GM18520 (cell line): ENCODE data around the gene KDELR3.

Experiments
- ATAC-seq: cut with Tn5 transposase; IDR thresholded peaks from one replicate; pipeline ENCODE4 v1.9.1; 2021; ENCODE audit not compliant: unreplicated experiment

Gene KDELR3

GRCh38 chr22:38467904-38468442, at the start of gene KDELR3:
Gene KDELR3, plus strand, starts transcription at chr22:38468096. Its CDS starts 138 bp downstream, at chr22:38468234.
- no peak for ATAC-seq

DNA sequence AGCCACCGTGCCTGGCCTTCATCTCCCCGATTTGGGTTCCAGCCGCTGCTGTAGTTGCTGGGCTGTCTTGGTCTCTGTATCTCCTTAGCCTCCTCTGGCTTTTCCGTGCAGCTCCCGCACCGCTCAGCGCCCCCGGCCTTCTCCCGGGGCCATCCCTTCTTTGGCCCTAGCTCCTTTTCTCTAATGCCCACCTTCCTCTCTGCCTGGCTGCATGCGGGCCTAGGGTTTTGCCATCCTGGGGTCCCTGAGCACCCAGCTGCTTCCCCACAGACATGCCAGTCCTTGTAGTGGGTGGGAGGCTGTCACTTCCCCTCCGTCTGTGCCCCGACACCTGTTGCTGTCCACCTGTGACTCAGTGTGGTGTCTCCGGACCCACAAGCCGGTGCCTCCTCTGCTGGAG, 49.3 kb upstream of the KDELR3 start:
- ATAC-seq = no peak

DNA sequence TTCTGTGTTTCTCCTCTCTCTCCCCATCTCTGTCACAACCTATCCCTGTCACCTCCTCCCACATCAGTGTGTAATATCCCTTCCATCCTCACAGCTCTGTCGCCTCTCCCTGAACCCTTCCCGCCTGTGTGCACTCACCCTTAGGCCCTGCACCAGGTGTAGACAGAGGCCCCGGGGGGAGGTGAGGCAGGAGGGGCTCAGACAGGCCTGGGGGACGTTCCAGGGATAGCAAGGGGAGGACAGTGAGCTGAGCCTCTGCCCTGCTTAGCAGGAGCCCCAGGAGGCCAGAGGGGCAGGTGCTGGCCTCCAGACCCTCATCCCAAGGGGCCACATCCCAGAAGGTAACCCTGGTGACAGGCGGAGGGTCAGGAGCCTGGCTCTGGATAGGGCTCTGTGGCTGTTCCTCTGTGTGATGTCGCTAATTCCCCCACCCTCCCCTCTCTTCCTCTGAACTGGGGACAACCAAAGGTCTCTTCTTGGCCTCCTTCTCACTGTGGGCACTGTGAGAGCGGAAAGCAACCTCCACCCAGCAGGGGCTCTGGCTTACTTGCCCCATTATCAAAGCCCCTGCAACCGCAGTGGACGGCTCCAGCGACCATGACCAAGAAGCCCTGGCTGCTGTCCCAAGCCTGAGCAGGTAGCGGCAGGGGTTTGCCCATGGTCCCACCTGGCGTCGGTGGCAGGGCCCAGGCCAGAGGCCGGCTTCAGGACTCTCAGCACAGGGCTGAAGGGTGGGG, 48.6 kb upstream of the KDELR3 start:
- no peak for ATAC-seq

DNA sequence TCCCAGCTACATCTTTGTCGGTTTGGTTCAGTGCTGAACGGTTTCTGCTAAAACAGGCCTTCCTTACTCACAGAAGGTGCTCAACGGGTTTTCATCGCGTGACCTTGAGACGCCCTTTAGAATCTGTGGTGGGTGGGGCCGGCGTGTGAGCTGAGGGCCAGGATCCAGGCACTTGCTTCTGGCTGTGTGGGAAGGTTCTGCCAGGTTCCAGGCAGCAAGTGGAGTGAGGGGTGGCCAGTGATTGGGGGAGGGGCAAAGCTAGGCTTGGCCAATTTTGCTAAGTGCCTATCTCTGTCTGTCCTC, 48.1 kb upstream of the KDELR3 start:
- ATAC-seq = no peak

DNA sequence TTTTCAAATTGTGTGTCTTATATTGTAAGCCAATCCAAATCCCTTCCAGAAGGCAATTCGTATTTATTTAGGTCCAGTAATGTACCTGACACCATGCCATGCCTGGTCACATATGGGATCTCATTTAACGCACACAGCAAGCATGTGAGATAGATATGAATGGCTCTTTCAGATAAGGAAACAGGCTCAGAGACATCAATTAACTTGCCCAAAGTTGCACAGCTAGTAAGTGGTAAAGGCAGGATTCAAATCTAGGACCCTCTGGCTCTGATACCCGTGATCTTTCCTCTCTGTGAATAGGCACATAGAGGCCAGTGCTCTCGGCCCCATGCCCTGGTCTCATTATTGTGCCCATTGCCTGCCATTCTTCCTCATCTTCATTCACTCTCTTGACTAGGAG, 47.2 kb upstream of the KDELR3 start:
- no peak for ATAC-seq

DNA sequence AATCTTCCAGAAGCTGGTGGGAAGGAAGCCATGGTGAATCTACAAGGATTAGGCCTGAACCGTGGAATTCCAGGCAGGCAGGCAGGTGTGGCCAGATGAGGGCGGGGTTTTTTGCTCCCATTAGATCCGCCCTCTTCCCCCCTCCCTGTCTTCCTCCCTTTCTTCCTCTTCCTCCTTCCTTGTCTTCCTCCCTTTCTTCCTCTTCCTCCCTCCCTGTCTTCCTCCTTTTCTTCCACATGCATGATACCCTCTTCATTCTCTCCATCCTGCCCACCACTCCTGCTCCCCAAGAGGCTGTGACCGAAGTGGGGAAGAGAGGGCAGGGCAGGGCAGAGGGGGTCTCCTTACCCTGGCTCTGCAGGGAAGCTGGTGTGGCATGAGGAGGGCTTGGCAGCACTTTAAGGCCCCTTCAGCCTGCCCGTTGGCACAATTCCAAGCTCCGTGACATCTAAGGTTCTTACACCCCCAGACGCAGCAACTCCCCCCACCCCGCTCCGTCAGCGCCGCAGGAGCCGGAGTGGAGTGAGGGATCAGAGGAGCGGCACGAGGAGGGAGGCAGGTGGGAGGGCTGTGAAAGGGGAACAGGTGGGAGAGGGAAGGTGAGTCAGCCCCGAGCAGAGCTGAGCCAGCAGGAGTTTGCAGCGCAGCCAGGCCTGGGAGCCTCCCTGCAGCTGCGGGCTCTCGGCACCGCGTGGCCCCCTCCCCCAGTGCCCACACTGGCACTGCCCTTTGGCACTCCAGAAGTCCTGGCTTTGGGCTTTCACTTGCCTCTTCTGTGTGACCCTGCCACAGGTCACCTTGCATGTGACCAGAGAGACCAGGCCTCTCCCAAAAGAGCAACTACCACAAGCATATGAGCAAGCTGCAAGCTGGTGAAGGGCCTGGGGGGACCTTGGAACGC, 45.0 kb upstream of the KDELR3 start:
- ATAC-seq = no peak

DNA sequence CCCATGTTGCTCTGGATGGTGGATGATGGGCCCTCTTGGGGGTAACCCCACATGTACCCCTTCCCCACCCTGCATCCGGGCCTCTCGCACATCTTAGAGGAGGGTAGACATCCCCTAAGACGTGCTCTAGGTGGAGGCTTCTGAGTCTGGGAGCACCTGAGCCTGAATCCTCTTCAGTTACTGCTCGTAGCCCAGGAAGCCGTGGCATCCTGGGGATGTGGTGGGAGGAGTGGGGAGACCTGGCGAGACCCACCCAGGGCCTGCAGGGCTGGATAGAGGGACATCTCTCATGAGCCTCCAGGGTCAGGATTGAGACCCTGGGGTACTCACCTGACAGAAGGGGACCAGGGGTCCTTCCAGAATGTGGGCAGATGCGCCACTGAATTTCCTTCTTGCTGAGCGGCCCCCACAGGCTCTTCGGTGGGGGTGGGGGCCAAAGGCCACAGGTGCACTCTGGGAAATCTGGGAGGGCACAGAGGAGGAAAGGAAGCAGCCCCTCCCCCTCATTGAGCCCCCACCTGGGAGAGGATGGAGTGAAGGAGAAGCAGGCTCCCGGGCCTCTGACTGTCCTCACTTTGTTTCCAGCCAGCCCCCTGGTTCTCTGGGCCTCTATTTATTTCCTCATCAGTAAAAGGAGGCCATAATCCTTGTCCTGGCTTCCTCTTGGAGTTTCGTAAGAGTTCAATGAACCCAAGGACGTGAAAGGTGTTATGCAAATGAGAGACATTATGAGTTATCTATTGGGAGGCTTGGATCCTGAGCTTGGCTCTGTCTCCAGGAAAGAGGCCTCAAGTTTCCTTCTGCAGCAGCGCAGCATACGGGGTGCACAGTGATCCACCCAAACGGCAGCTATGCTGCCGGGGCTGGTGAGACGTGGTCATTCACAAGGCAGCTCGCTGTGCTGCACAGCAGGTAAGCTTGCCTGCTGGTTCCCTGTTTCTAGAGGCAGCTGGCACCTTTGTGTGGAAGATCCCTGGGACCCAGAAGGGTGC, 44.1 kb upstream of the KDELR3 start:
- ATAC-seq = no peak

- ATAC-seq = no peak
Observed at GRCh38 chr22:38424525-38425080, 43.3 kb upstream of the KDELR3 start.

DNA sequence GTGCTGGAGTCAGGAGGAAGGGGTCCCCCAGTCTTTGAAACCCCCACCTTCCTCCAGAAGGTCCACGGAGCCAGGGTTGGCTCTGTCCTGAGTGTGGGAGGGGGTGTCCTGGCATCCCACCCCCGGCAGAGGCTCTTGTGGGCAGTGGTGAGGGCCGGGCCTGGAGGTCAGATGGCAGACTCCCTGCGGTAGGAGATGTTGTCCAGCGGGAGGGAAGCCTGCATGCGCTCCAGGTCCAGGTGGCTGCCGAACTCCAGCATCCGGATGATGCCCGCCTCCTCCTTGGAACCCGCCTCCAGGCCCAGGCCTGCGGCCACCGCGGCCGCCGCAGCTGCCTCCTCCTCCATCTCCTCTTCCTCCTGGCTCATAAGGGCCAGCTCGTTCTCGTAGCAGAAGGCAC, 41.3 kb upstream of the KDELR3 start:
- ATAC-seq = no peak

DNA sequence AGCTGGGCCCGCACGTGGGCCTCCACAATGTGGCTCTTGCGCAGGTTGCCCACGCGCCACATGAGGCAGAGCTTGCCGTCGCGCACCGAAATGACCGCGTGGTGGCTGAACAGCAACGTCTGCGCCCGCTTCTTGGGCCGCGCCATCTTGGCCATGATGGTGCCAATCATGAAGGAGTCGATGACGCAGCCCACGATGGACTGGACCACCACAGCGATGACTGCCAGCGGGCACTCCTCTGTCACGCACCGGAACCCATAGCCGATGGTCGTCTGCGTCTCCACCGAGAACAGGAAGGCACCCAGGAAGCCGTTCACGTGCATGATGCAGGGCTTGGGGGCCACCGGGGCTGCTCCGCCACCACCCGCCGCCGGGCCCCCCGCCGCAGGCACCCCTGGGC, 40.4 kb upstream of the KDELR3 start:
- no peak for ATAC-seq

- ATAC-seq = no peak
Observed at GRCh38 chr22:38427940-38428339, 40.0 kb upstream of the KDELR3 start.

GRCh38 chr22:38428714-38429113, 39.2 kb upstream of the KDELR3 start:
- ATAC-seq = no peak

DNA sequence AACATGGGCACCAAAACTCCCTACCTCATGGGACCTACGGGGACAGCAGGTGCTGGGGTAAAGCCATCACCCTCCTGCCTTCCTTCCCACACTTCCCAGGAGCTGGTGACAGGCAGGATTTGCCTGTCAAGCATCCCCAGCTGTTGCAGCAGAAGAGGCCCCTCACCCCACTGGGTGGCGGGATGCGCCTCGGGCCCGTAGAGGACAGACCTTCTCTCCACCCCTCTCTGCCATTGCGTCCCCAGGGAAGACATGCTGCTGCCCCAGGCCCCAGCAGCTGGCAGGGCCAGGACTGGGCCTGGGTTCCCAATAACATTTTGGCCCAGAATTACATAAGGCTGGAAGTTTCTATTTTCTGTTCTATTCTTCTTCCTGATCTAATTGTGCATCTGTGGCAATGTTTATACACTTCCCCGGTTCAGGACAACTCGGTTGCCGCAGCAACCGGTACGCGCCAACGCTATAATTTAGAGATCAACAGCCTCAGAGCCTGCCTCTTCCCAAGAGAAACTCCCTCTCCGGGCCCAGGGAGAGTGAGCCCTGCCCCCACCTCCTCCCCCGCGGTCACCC, 38.3 kb upstream of the KDELR3 start:
- no peak for ATAC-seq

DNA sequence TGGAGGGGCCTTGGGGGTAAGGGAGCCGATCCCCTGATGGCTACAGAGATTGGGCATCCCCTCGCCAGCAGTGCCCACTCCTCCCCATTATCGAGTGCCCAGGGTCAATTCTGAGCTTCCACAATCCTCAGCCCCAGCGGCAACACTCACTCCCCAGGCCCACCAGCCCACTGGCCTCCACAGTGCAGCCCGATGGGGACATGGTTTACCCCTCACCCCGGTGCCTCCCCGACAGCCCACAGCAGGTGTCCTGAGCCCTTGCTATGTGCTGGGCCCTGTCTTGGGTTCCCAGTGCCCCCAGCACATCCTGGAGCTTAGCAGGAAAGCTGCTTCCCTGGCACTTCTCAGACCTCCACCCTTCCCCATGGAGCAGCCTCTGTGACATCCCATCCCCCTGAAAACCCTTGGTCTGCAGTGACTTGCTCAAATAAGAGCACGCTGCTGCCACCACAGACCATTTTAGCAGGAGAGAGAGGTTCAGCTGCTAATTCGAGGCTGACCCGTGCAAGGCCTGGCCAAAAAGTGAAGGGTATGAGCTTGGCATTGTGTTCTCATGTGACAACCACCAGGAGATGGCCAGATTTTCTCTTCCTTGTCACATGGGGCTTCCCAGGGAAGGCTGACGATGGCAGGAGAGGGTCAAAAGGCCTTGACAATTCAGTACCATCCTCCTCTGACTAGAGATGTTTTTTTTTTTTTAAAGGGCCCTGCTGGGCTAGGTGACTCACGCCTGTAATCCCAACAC, 36.5 kb upstream of the KDELR3 start:
- ATAC-seq = no peak

- ATAC-seq = no peak
Observed at GRCh38 chr22:38432264-38432663, 35.6 kb upstream of the KDELR3 start.

DNA sequence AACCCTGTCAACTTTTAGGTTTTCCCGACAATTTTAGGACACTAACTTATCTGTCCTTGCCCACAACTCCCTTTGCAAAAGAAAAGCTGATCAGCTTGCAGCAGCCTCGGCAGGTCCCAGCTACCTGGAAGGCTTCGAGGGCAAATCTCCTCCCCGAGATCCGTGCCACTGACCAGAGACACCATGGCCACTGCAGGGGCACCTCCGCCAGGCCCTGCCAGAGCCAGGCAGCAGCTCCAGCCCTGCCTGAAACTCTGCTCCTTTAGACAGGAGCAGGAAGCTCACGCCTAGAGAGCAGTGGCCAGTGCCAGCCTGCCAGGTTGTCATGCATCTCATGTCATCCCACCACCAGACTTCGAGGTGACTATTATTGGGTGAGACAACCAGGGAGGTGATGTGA, 34.0 kb upstream of the KDELR3 start:
- no peak for ATAC-seq

GRCh38 chr22:38435010-38435409, 32.9 kb upstream of the KDELR3 start:
- ATAC-seq = no peak

- ATAC-seq = no peak
Observed at GRCh38 chr22:38435965-38436364, 31.9 kb upstream of the KDELR3 start.

DNA sequence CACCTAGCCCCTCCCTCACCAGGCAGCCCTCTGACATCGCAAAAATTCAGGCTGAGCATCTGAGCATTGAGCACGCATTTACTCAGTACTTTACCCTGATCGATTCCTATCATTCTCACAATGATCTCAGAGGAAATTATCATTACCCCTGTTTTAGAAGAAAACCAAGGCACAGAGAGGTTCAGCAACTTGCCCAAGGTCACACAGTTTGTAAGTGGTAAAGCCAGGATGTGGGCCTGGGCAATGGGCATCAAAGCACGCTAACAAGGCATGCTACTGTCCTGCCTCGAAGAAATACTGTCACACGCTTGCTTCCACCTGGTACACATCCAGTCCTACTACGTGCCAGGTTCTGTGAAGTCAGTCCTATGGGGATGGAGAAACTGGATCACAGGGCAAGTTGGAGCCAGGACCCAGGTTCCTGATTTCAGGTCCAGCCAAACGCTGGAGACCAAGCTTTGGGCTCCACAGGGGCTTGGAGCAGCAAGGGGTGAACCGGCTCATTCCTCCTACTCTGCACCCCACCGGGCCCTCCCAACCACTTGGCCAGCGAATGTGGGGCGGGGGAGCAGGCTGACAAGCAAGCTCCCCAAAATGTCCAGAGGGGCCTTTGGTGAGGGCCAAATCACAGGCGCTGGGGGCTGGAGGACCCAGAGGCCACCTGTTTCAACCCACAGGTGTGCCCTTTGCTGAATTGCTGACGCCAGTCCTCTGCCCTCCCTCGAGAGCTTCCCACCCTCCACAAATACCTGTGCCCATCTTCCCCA, 31.1 kb upstream of the KDELR3 start:
- no peak for ATAC-seq
